ENCODE data around the gene PLA2G1B. TPM values are rescaled to one million over a fixed set of nuclear protein-coding genes. Genes with fewer than 3 reads are reported as not detected.

PLA2G1B gene
- total and polyA plus RNA-seq, 2 experiments from 2014 or later, result not detected

GRCh38 chr12:120350576-120351350 lies 23.2 kb upstream of the PLA2G1B start:
- Histone ChIP-seq H3K4me1 (ENCODE audit: insufficient read depth) (no peaks in the 10 kb centered on the region), H3K36me3 (ENCODE audit: low read depth) (no peaks in the 10 kb centered on the region), H3K9me2 (ENCODE audit: insufficient read depth) (no peaks in the 10 kb centered on the region), H3K27ac (no peak overlapping the region), H4K20me1 (ENCODE audit: insufficient read depth) (no peaks in the 10 kb centered on the region), H3K9ac (no peak overlapping the region), H3K4me3 (no peak overlapping the region), H3K79me2 (ENCODE audit: insufficient read depth) (no peaks in the 10 kb centered on the region), H3K9me3 (ENCODE audit: low read depth) (no peaks in the 10 kb centered on the region), H2AFZ (no peak overlapping the region), H3F3A (ENCODE audit: insufficient read depth) (no peaks in the 10 kb centered on the region), H3K4me2 (ENCODE audit: unreplicated experiment) (no peak overlapping the region), H3K27me3 (replicated peaks; ENCODE audit: insufficient read depth) (no peaks in the 10 kb centered on the region)
- TF ChIP-seq EZH2 (IDR thresholded peaks at IDR 0.05; ENCODE audit: insufficient read depth, poor library complexity, severe bottlenecking), result no peak
- TF ChIP-seq EZH2phosphoT487 (IDR thresholded peaks at IDR 0.05; ENCODE audit: insufficient read depth, low read depth), result no peak
- WGBS, 2 experiments (ENCODE audit: low coverage in 1 of 2, low lambda C conversion rate in 2 of 2, missing lambda C conversion rate in 2 of 2), result 30 to 34% methylated on average over 18 to 19 of the region's 19 CpGs
- no peak for DNase-seq
- in situ Hi-C loops (cut with MboI), result no loop called here

GRCh38 chr12:120347766-120348165 lies 20.2 kb upstream of the PLA2G1B start:
- TF ChIP-seq EZH2 (IDR thresholded peaks at IDR 0.05; ENCODE audit: insufficient read depth, poor library complexity, severe bottlenecking), result no peak
- no peak for TF ChIP-seq EZH2phosphoT487 (IDR thresholded peaks at IDR 0.05; ENCODE audit: insufficient read depth, low read depth)
- in situ Hi-C loops (cut with MboI), result no loop called here
- no peaks in the 10 kb centered on the region for H3K9me2 ChIP-seq (ENCODE audit: insufficient read depth)
- no peak overlapping the region for H3K4me3 ChIP-seq
- H3K9me3 ChIP-seq (ENCODE audit: low read depth), result no peaks in the 10 kb centered on the region
- no peaks in the 10 kb centered on the region for H4K20me1 ChIP-seq (ENCODE audit: insufficient read depth)
- no peak for DNase-seq
- H2AFZ ChIP-seq, result no peak overlapping the region
- H3K36me3 ChIP-seq (ENCODE audit: low read depth), result no peaks in the 10 kb centered on the region
- no peak overlapping the region for H3K4me2 ChIP-seq (ENCODE audit: unreplicated experiment)
- no peak overlapping the region for H3K9ac ChIP-seq
- H3K4me1 ChIP-seq (ENCODE audit: insufficient read depth), result no peaks in the 10 kb centered on the region
- H3K27me3 ChIP-seq (replicated peaks; ENCODE audit: insufficient read depth), result no peaks in the 10 kb centered on the region
- H3K79me2 ChIP-seq (ENCODE audit: insufficient read depth), result no peaks in the 10 kb centered on the region
- 70 to 86% methylated on average over 10 to 11 of the region's 11 CpGs for WGBS, 2 experiments (ENCODE audit: low coverage in 1 of 2, low lambda C conversion rate in 2 of 2, missing lambda C conversion rate in 2 of 2)
- H3K27ac ChIP-seq, result no peak overlapping the region
- H3F3A ChIP-seq (ENCODE audit: insufficient read depth), result no peaks in the 10 kb centered on the region

- no peak for TF ChIP-seq EZH2phosphoT487 (IDR thresholded peaks at IDR 0.05; ENCODE audit: insufficient read depth, low read depth)
- Histone ChIP-seq H3K79me2 (ENCODE audit: insufficient read depth) (no peaks in the 10 kb centered on the region), H3K27me3 (replicated peaks; ENCODE audit: insufficient read depth) (no peaks in the 10 kb centered on the region), H3K4me1 (ENCODE audit: insufficient read depth) (no peaks in the 10 kb centered on the region), H4K20me1 (ENCODE audit: insufficient read depth) (no peaks in the 10 kb centered on the region), H3F3A (ENCODE audit: insufficient read depth) (no peaks in the 10 kb centered on the region), H3K27ac (no peak overlapping the region), H3K9me3 (ENCODE audit: low read depth) (no peaks in the 10 kb centered on the region), H3K9ac (no peak overlapping the region), H3K9me2 (ENCODE audit: insufficient read depth) (no peaks in the 10 kb centered on the region), H3K36me3 (ENCODE audit: low read depth) (no peaks in the 10 kb centered on the region), H3K4me3 (no peak overlapping the region), H2AFZ (no peak overlapping the region), H3K4me2 (ENCODE audit: unreplicated experiment) (no peak overlapping the region)
- DNase-seq, result peak; percentile 14
- in situ Hi-C loops (cut with MboI), result no loop called here
- WGBS, 2 experiments (ENCODE audit: low coverage in 1 of 2, low lambda C conversion rate in 2 of 2, missing lambda C conversion rate in 2 of 2), result 61 to 69% methylated on average over 7 of the region's 7 CpGs
Measured at GRCh38 chr12:120346681-120347080, 19.1 kb upstream of the PLA2G1B start.

GRCh38 chr12:120346031-120346430 lies 18.5 kb upstream of the PLA2G1B start:
- Histone ChIP-seq H3K9me3 (ENCODE audit: low read depth) (no peaks in the 10 kb centered on the region), H3K27ac (no peak overlapping the region), H3K4me3 (no peak overlapping the region), H3K9me2 (ENCODE audit: insufficient read depth) (no peaks in the 10 kb centered on the region), H3K36me3 (ENCODE audit: low read depth) (no peaks in the 10 kb centered on the region), H3K9ac (no peak overlapping the region), H3K27me3 (replicated peaks; ENCODE audit: insufficient read depth) (no peaks in the 10 kb centered on the region), H3K79me2 (ENCODE audit: insufficient read depth) (no peaks in the 10 kb centered on the region), H3K4me1 (ENCODE audit: insufficient read depth) (no peaks in the 10 kb centered on the region), H3K4me2 (ENCODE audit: unreplicated experiment) (no peak overlapping the region), H2AFZ (no peak overlapping the region), H4K20me1 (ENCODE audit: insufficient read depth) (no peaks in the 10 kb centered on the region), H3F3A (ENCODE audit: insufficient read depth) (no peaks in the 10 kb centered on the region)
- DNase-seq, result no peak
- WGBS, 2 experiments (ENCODE audit: low coverage in 1 of 2, low lambda C conversion rate in 2 of 2, missing lambda C conversion rate in 2 of 2), result 58 to 69% methylated on average over 9 to 13 of the region's 15 CpGs
- TF ChIP-seq EZH2 (IDR thresholded peaks at IDR 0.05; ENCODE audit: insufficient read depth, poor library complexity, severe bottlenecking) (no peak), EZH2phosphoT487 (IDR thresholded peaks at IDR 0.05; ENCODE audit: insufficient read depth, low read depth) (no peak)
- in situ Hi-C loops (cut with MboI), result no loop called here

All from GM23248 (cell line).